Activated CD4-positive, alpha-beta memory T cell treated with anti-CD3 and anti-CD28 coated beads, Interleukin-2, amount 10 ng/mL, durations not matched to agents 7 days and 5 days (primary cell): ENCODE data around the gene AUH. TPM values are rescaled to one million over a fixed set of nuclear protein-coding genes. Genes with fewer than 3 reads are reported as not detected.

ENCODE experiments used
- CTCF ChIA-PET: fragments of 350-600 bp; sonication (Branson Sonifier 250); formaldehyde crosslinking; loops from one replicate; lab custom pipeline; 2021; ENCODE audit warnings: antibody characterized with exemption, inconsistent platforms; lab: Charles Lee
- POLR2A ChIA-PET: fragments of 350-600 bp; sonication (Branson Sonifier 250); formaldehyde crosslinking; loops from one replicate; lab custom pipeline; 2021; ENCODE audit warnings: antibody characterized with exemption; lab: Charles Lee
- DNase-seq: peaks from one replicate; pipeline ENCODE4 v3.0.0-alpha.2; 2020
- H3K27ac Mint-ChIP-seq: one replicate; pipeline ENCODE4 v1.8.0; 2021; ENCODE audit warnings: mild to moderate bottlenecking, mixed read lengths
- H3K27me3 Mint-ChIP-seq: one replicate; pipeline ENCODE4 v1.8.0; 2021; ENCODE audit warnings: mixed read lengths
- H3K36me3 Mint-ChIP-seq: one replicate; pipeline ENCODE4 v1.8.0; 2021; ENCODE audit warnings: low read depth, mixed read lengths
- H3K4me1 Mint-ChIP-seq: one replicate; pipeline ENCODE4 v1.8.0; 2021; ENCODE audit warnings: mixed read lengths
- H3K4me3 Mint-ChIP-seq: one replicate; pipeline ENCODE4 v1.8.0; 2021; ENCODE audit warnings: mild to moderate bottlenecking, mixed read lengths
- H3K9me3 Mint-ChIP-seq: one replicate; pipeline ENCODE4 v1.8.0; 2021; ENCODE audit warnings: mixed read lengths
- total RNA-seq, 2 experiments: library from RNA; stranded (reverse); gene quantifications; one replicate each; pipeline ENCODE4 v1.2.3, GENCODE V29; 2021

AUH gene
- total RNA-seq, 2 experiments from 2014 or later, result 34.8 to 39.3 TPM

DNA sequence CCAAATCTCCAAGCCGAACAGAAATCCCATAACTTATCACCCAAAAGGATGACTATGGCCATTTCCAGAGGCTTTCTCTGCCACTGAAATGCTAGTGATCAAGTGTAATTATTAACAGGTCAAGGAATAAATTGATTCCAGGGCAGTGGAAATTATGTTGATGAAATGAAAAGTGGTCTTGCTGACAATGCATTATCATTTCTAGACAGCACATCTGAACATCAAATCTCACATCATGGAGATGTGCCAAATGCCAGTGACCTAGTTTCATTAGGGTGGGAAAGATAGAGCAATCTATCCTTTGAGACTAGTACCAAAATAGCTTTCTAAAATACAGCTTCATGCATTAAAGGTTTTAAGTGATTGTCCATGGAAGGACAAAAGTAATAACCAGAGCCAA is 86.1 kb downstream of the AUH start:
- Mint-ChIP-seq H3K9me3 (peaks cover 6% of the 10 kb centered on the region), H3K4me3 (no peak overlapping the region), H3K27ac (no peak overlapping the region), H3K4me1 (peaks cover 25% of the 10 kb centered on the region), H3K36me3 (peaks cover 30% of the 10 kb centered on the region), H3K27me3 (no peaks in the 10 kb centered on the region)
- ChIA-PET CTCF (no interaction called here), POLR2A (interaction anchor here (1.2 kb wide), 1 partner anchor 11 kb away, joined by 3 read pairs; no protein-coding TSS in a partner anchor)
- DNase-seq, result no peak

GRCh38 chr9:91274949-91275492 is 86.7 kb downstream of the AUH start:
- no peaks in the 10 kb centered on the region for H3K27me3 Mint-ChIP-seq
- no peak overlapping the region for H3K4me3 Mint-ChIP-seq
- H3K4me1 Mint-ChIP-seq, result peaks cover 25% of the 10 kb centered on the region
- peaks cover 26% of the 10 kb centered on the region for H3K36me3 Mint-ChIP-seq
- DNase-seq, result no peak
- no peak overlapping the region for H3K27ac Mint-ChIP-seq
- POLR2A ChIA-PET, result interaction anchor here (1.2 kb wide), 1 partner anchor 10 kb away, joined by 3 read pairs; no protein-coding TSS in a partner anchor
- peaks cover 6% of the 10 kb centered on the region for H3K9me3 Mint-ChIP-seq
- CTCF ChIA-PET, result no interaction called here

GRCh38 chr9:91273853-91274552 is 87.7 kb downstream of the AUH start:
- no peak overlapping the region for H3K4me3 Mint-ChIP-seq
- H3K4me1 Mint-ChIP-seq, result peaks cover 25% of the 10 kb centered on the region
- H3K27ac Mint-ChIP-seq, result no peak overlapping the region
- H3K27me3 Mint-ChIP-seq, result no peaks in the 10 kb centered on the region
- H3K36me3 Mint-ChIP-seq, result peaks cover 20% of the 10 kb centered on the region
- ChIA-PET POLR2A (interaction anchor here (0.7 to 1.0 kb wide), 2 partner anchors 20 to 28 kb away, joined by 3 to 4 read pairs; no protein-coding TSS in a partner anchor), CTCF (no interaction called here)
- H3K9me3 Mint-ChIP-seq, result peaks cover 2% of the 10 kb centered on the region
- DNase-seq, result no peak

- ChIA-PET POLR2A (interaction anchor here (1.0 kb wide), 1 partner anchor 359 kb away, joined by 3 read pairs; no protein-coding TSS in a partner anchor), CTCF (no interaction called here)
- Mint-ChIP-seq H3K36me3 (peaks cover 26% of the 10 kb centered on the region), H3K4me1 (peaks cover 23% of the 10 kb centered on the region), H3K27me3 (no peaks in the 10 kb centered on the region), H3K27ac (no peak overlapping the region), H3K9me3 (peaks cover 2% of the 10 kb centered on the region), H3K4me3 (no peak overlapping the region)
- no peak for DNase-seq
Observed at GRCh38 chr9:91271156-91271555, 90.6 kb downstream of the AUH start.

- H3K27ac Mint-ChIP-seq, result no peak overlapping the region
- CTCF ChIA-PET, result no interaction called here
Observed at GRCh38 chr9:91269907-91270491, 91.7 kb downstream of the AUH start.

GRCh38 chr9:91266448-91266847 is 95.3 kb downstream of the AUH start:
- no peak for DNase-seq
- Mint-ChIP-seq H3K4me3 (no peak overlapping the region), H3K27me3 (no peaks in the 10 kb centered on the region), H3K9me3 (peaks cover 20% of the 10 kb centered on the region), H3K36me3 (peaks cover 58% of the 10 kb centered on the region), H3K4me1 (peaks cover 6% of the 10 kb centered on the region), H3K27ac (no peak overlapping the region)
- POLR2A ChIA-PET, result no interaction called here
- CTCF ChIA-PET, result interaction anchor here (0.7 kb wide), 1 partner anchor 231 kb away, joined by 3 read pairs; no protein-coding TSS in a partner anchor

More at GRCh38 chr9:91269907-91270491, 91.7 kb downstream of the AUH start:
- Mint-ChIP-seq H3K36me3 (peaks cover 32% of the 10 kb centered on the region), H3K4me3 (no peak overlapping the region), H3K4me1 (peaks cover 14% of the 10 kb centered on the region), H3K9me3 (peaks cover 6% of the 10 kb centered on the region), H3K27me3 (no peaks in the 10 kb centered on the region)
- no peak for DNase-seq
- POLR2A ChIA-PET, result no interaction called here

DNA sequence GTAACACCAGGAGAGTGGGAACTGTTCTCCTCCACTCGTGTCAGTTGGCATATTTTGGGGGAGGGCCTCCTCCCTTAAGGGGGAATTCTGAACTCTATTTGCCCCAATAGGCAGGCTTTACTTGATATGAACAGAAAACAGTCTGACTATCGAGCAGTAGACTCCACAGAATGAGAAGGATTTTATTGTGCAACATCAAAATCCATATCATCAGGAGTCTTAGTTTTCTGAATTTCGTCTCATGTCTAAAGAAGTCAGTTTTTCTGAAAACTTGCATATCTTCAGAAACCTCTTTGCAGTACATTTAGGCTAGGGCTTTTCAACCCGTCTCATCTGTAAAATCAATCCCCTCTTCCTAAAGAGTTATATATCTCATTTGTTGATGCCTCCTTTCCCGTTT is 96.2 kb downstream of the AUH start:
- H3K4me3 Mint-ChIP-seq, result no peak overlapping the region
- no peaks in the 10 kb centered on the region for H3K27me3 Mint-ChIP-seq
- no peak for DNase-seq
- ChIA-PET POLR2A (interaction anchor here (1.2 kb wide), 1 partner anchor 10 kb away, joined by 3 read pairs; no protein-coding TSS in a partner anchor), CTCF (no interaction called here)
- peaks cover 9% of the 10 kb centered on the region for H3K4me1 Mint-ChIP-seq
- H3K27ac Mint-ChIP-seq, result no peak overlapping the region
- H3K9me3 Mint-ChIP-seq, result peaks cover 22% of the 10 kb centered on the region
- peaks cover 64% of the 10 kb centered on the region for H3K36me3 Mint-ChIP-seq

DNA sequence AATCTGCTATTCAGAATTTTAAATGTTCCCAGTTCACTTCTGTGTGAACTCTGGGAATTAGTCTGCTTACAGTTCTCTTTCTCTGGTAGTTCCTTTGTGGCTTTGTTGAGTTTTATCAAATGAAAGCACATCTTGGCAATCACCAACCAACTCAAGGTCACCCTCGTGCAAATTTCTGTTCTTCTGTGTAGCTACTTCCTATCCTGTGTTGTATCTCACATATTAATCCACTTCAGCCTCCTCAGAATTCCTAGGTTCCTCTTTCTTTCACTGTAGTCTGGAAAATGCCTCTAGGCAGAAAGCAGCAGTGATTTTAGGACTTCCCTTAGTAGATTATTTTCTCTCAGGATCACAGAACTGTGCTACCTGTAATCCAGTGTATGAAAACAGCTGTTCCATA is 100.3 kb downstream of the AUH start:
- CTCF ChIA-PET, result no interaction called here
- Mint-ChIP-seq H3K27ac (no peak overlapping the region), H3K36me3 (peaks cover 57% of the 10 kb centered on the region)

GRCh38 chr9:91259162-91259561 is 102.6 kb downstream of the AUH start:
- CTCF ChIA-PET, result no interaction called here
- H3K27me3 Mint-ChIP-seq, result no peaks in the 10 kb centered on the region
- H3K36me3 Mint-ChIP-seq, result peaks cover 39% of the 10 kb centered on the region
- H3K27ac Mint-ChIP-seq, result no peak overlapping the region
- peaks cover 40% of the 10 kb centered on the region for H3K4me1 Mint-ChIP-seq
- no peak overlapping the region for H3K4me3 Mint-ChIP-seq
- no peak for DNase-seq
- peaks cover 8% of the 10 kb centered on the region for H3K9me3 Mint-ChIP-seq
- POLR2A ChIA-PET, result no interaction called here

More for the DNA sequence above, 100.3 kb downstream of the AUH start:
- no peak for DNase-seq
- H3K4me3 Mint-ChIP-seq, result no peak overlapping the region
- H3K4me1 Mint-ChIP-seq, result peaks cover 28% of the 10 kb centered on the region
- H3K9me3 Mint-ChIP-seq, result peaks cover 20% of the 10 kb centered on the region
- POLR2A ChIA-PET, result no interaction called here
- no peaks in the 10 kb centered on the region for H3K27me3 Mint-ChIP-seq

DNA sequence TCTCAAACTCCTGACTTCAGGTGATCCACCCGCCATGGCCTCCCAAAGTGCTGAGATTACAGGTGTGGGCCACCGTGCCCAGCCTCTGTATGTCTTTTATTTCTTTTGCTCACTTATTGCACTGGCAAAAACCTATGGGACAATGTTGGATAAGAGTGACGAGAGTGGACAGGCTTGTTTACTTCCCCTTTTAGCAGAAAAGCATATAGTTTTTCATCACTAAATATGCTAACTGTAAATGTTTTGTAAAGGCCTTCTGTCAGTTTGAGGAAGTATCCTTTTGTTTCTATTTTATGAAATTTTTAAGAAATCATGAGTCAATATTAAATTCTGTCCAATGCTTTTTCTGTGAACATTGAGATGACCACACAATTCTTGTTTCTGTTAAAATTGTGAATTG is 103.3 kb downstream of the AUH start:
- no peak overlapping the region for H3K4me3 Mint-ChIP-seq

GRCh38 chr9:91256235-91256634 is 105.5 kb downstream of the AUH start:
- Mint-ChIP-seq H3K27ac (no peak overlapping the region), H3K27me3 (no peaks in the 10 kb centered on the region), H3K4me3 (no peak overlapping the region), H3K9me3 (no peaks in the 10 kb centered on the region), H3K4me1 (peaks cover 52% of the 10 kb centered on the region), H3K36me3 (peaks cover 17% of the 10 kb centered on the region)
- no peak for DNase-seq
- CTCF ChIA-PET, result interaction anchor here (1.3 to 1.5 kb wide), 3 partner anchors 156 to 221 kb away, joined by 3 to 5 read pairs (median 5); no protein-coding TSS in a partner anchor
- POLR2A ChIA-PET, result interaction anchor here (1.0 to 1.8 kb wide), 5 partner anchors 11 to 167 kb away, joined by 3 to 5 read pairs (median 4); partner anchors contain the start of gene NFIL3

More for the DNA sequence above, 103.3 kb downstream of the AUH start:
- Mint-ChIP-seq H3K27me3 (no peaks in the 10 kb centered on the region), H3K27ac (no peak overlapping the region), H3K36me3 (peaks cover 32% of the 10 kb centered on the region), H3K4me1 (peaks cover 47% of the 10 kb centered on the region), H3K9me3 (peaks cover 2% of the 10 kb centered on the region)
- ChIA-PET POLR2A (no interaction called here), CTCF (no interaction called here)
- DNase-seq, result no peak

- no peaks in the 10 kb centered on the region for H3K9me3 Mint-ChIP-seq
- peaks cover 17% of the 10 kb centered on the region for H3K36me3 Mint-ChIP-seq
- CTCF ChIA-PET, result interaction anchor here (1.4 to 1.5 kb wide), 3 partner anchors 8 to 220 kb away, joined by 4 to 5 read pairs (median 5); no protein-coding TSS in a partner anchor
- H3K4me3 Mint-ChIP-seq, result no peak overlapping the region
- POLR2A ChIA-PET, result interaction anchor here (1.0 to 1.8 kb wide), 5 partner anchors 10 to 168 kb away, joined by 3 to 5 read pairs (median 4); partner anchors contain the start of gene NFIL3
- H3K4me1 Mint-ChIP-seq, result peaks cover 54% of the 10 kb centered on the region
- H3K27me3 Mint-ChIP-seq, result no peaks in the 10 kb centered on the region
- H3K27ac Mint-ChIP-seq, result no peak overlapping the region
- DNase-seq, result no peak
Observed at GRCh38 chr9:91255327-91255726, 106.4 kb downstream of the AUH start.
